GM12878 (cell line): ENCODE measurements around the gene MSMB. TPM values are rescaled to one million over a fixed set of nuclear protein-coding genes. Genes with fewer than 3 reads are reported as not detected.

Experiments used
- ATAC-seq: fragments of 200-7000 bp; cut with Tn5 transposase; 3 replicates; pipeline ENCODE4 v1.9.1; 2020; ENCODE audit warnings: mild to moderate bottlenecking, moderate library complexity
- BruUV-seq: library from RNA; stranded (reverse); fragments of 400-500 nt; replicated peaks from 2 replicates; lab custom pipeline; 2021; lab: Mats Ljungman, UMichigan
- CTCF ChIA-PET: fragments of 300-600 bp; sonication (Branson Sonifier 250); formaldehyde crosslinking; extraction: SDS; loops from one replicate; lab custom pipeline; 2021; ENCODE audit warnings: inconsistent platforms; lab: Yijun Ruan, JAX
- POLR2A ChIA-PET: fragments of 350-600 bp; formaldehyde crosslinking; extraction: SDS; loops from one replicate; lab custom pipeline; 2021; ENCODE audit warnings: inconsistent platforms; lab: Charles Lee
- RAD21 ChIA-PET: fragments of 300-600 bp; sonication (Branson Sonifier 250); formaldehyde crosslinking; loops from one replicate; lab custom pipeline; 2023; ENCODE audit warnings: antibody characterized with exemption; ENCODE audit not compliant: unreplicated experiment; lab: Charles Lee
- SMC1A ChIA-PET: fragments of 300-600 bp; sonication (Branson Sonifier 250); formaldehyde crosslinking; loops from one replicate; lab custom pipeline; 2023; ENCODE audit not compliant: unreplicated experiment, uncharacterized antibody; lab: Charles Lee
- DNase-seq: peaks from one replicate; pipeline ENCODE4 v3.0.0-alpha.2; 2011; ENCODE audit warnings: low read depth, low spot score
- FAIRE-seq: peaks from 3 replicates; lab custom pipeline; 2011; peaks lifted over from hg19 to GRCh38; lab: Jason Lieb, UNC
- H2AFZ ChIP-seq: 2 replicates; pipeline ENCODE4 v1.6.0; 2011; ENCODE audit warnings: low read depth, low read length, control low read depth; ENCODE audit not compliant: control insufficient read depth
- H3K27ac ChIP-seq: 2 replicates; pipeline ENCODE4 v1.5.1; 2011; ENCODE audit warnings: control low read depth; ENCODE audit not compliant: control insufficient read depth, insufficient read depth
- H3K27me3 ChIP-seq, 2 experiments: replicated peaks in 1 of 2; 2 replicates each; pipeline versions ENCODE4 v1.6.0 to v1.6.1; 2011; ENCODE audit warnings: low read length in 1 of 2; ENCODE audit not compliant: control insufficient read depth in 2 of 2, insufficient read depth in 2 of 2
- H3K36me3 ChIP-seq, 2 experiments: 2 replicates each; pipeline ENCODE4 v1.5.1; 2011; ENCODE audit warnings: low read length in 1 of 2; ENCODE audit not compliant: control insufficient read depth in 2 of 2, insufficient read depth in 2 of 2
- H3K4me1 ChIP-seq: 2 replicates; pipeline ENCODE4 v1.6.1; 2011; ENCODE audit warnings: mild to moderate bottlenecking, low read length, moderate library complexity, mixed read lengths; ENCODE audit not compliant: control insufficient read depth, insufficient read depth
- H3K4me2 ChIP-seq: 2 replicates; pipeline ENCODE4 v1.6.0; 2011; ENCODE audit warnings: control low read depth; ENCODE audit not compliant: control insufficient read depth, insufficient read depth
- H3K4me3 ChIP-seq: fragments of 200-600 bp; sonication (generic); 2 replicates; pipeline ENCODE4 v1.5.1; 2016
- H3K79me2 ChIP-seq: 2 replicates; pipeline ENCODE4 v1.6.0; 2011; ENCODE audit warnings: low read length; ENCODE audit not compliant: control insufficient read depth, insufficient read depth
- H3K9ac ChIP-seq: 2 replicates; pipeline ENCODE4 v1.8.0; 2011; ENCODE audit warnings: low read length, control low read depth, mixed read lengths; ENCODE audit not compliant: control insufficient read depth, insufficient read depth
- H3K9me3 ChIP-seq: replicated peaks from 3 replicates; pipeline ENCODE4 v1.5.1; 2011; ENCODE audit warnings: mild to moderate bottlenecking, low read length; ENCODE audit not compliant: control insufficient read depth, insufficient read depth
- H4K20me1 ChIP-seq: 2 replicates; pipeline ENCODE4 v1.6.0; 2011; ENCODE audit not compliant: control insufficient read depth, insufficient read depth
- BCL11A ChIP-seq: IDR thresholded peaks from 2 replicates; pipeline ENCODE4 v1.6.1; 2011; ENCODE audit warnings: low read depth, low read length
- GATAD2B ChIP-seq: fragments of 450-650 bp; conservative IDR thresholded peaks from 2 replicates; pipeline ENCODE4 v1.6.1; 2017; ENCODE audit warnings: low read depth, mild to moderate bottlenecking, moderate library complexity
- HDGF ChIP-seq: fragments of 450-650 bp; IDR thresholded peaks from 2 replicates; pipeline ENCODE4 v1.6.1; 2016; ENCODE audit warnings: antibody characterized with exemption
- RAD51 ChIP-seq: fragments of 450-650 bp; IDR thresholded peaks from 2 replicates; pipeline ENCODE4 v1.6.1; 2016; ENCODE audit warnings: moderate library complexity, mild to moderate bottlenecking, inconsistent platforms
- RBBP5 ChIP-seq: fragments of 200-600 bp; sonication (generic); conservative IDR thresholded peaks from 2 replicates; pipeline ENCODE4 v1.6.1; 2016
- REST ChIP-seq: IDR thresholded peaks from 2 replicates; pipeline ENCODE4 v1.6.1; 2012; ENCODE audit warnings: mild to moderate bottlenecking, low read depth, low read length
- TCF3 ChIP-seq: IDR thresholded peaks from 2 replicates; pipeline ENCODE4 v1.6.1; 2012; ENCODE audit warnings: low read depth, mild to moderate bottlenecking, low read length, borderline replicate concordance; ENCODE audit not compliant: insufficient read depth
- ZNF384 ChIP-seq: IDR thresholded peaks from 2 replicates; pipeline ENCODE4 v1.6.1; 2012; ENCODE audit warnings: low read depth, mild to moderate bottlenecking, low read length, improper control_type of control experiment, borderline replicate concordance
- WGBS: methylation state at CpG from one replicate; pipeline ENCODE4 v1.1.6; 2016; ENCODE audit warnings: low lambda C conversion rate; ENCODE audit not compliant: insufficient replicate concordance, insufficient coverage; ENCODE audit errors: missing lambda C conversion rate; 5-methylcytosine and 5-hydroxymethylcytosine counted together
- in situ Hi-C: fragments of 300-500 bp; cut with MboI; formaldehyde crosslinking; loops from 9 replicates; pipeline ENCODE4 v1.14.3; 2018; ENCODE audit warnings: mixed read lengths
- intact Hi-C: fragments of 100-400 bp; cut with micrococcal nuclease; formaldehyde crosslinking; loops from one replicate; pipeline ENCODE4 v1.14.2; 2022; ENCODE audit not compliant: unreplicated experiment
- polyA plus RNA-seq, 11 experiments: library from polyadenylated mRNA; depleted of rRNA in 4 of 11; unstranded in 6 of 11; stranded (reverse) in 5 of 11; fragments of >200 nt; fragmentation: Nextera tagmentation in 4 of 11; fragmentation: Illumina TruSeq in 1 of 11; extraction: Ambion mirVana in 4 of 11; extraction: Trizol in 1 of 11; gene quantifications; 1 replicate in 1 of 11; 2 replicates in 10 of 11; pipeline versions ENCODE4 v1.2.1 to v1.2.3, GENCODE V29; 2011 to 2016; ENCODE audit warnings: inconsistent platforms in 2 of 11, missing spikeins in 2 of 11, low read depth in 1 of 11
- total RNA-seq, 4 experiments: library from RNA; depleted of rRNA in 3 of 4; stranded (reverse); fragments of >200 nt in 3 of 4; fragmentation: Illumina TruSeq in 1 of 4; extraction: Trizol in 1 of 4; gene quantifications; 2 replicates each; pipeline versions ENCODE4 v1.2.1 to v1.2.3, GENCODE V29; 2013 to 2021
- TF ChIP-seq, protein P1 (sequence below): IDR thresholded peaks from 2 replicates; pipeline ENCODE4 v1.6.1; 2012; ENCODE audit warnings: low read depth, low read length, improper control_type of control experiment
- TF ChIP-seq, protein P2 (sequence below): fragments of 450-650 bp; IDR thresholded peaks from 2 replicates; pipeline ENCODE4 v1.6.1; 2018; ENCODE audit warnings: borderline replicate concordance, mild to moderate bottlenecking; ENCODE audit not compliant: partially characterized antibody

Gene MSMB
- total and polyA plus RNA-seq, 10 of the 15 experiments (the other 5 are each of a cell fraction or from before 2014, with no cell fraction given): not detected

GRCh38 chr10:46069771-46070463, 23.8 kb upstream of the MSMB start (continued):
- TF ChIP-seq REST (no peak), ZNF384 (no peak)

- RAD21 ChIA-PET: no interaction called here
- H3K79me2 ChIP-seq: no peaks in the 10 kb centered on the region
- H3K4me2 ChIP-seq: no peak overlapping the region
- TF ChIP-seq RBBP5 (no peak), TCF3 (no peak), BCL11A (no peak), HDGF (no peak), GATAD2B (no peak), RAD51 (no peak)
- TF ChIP-seq, protein P1, sequence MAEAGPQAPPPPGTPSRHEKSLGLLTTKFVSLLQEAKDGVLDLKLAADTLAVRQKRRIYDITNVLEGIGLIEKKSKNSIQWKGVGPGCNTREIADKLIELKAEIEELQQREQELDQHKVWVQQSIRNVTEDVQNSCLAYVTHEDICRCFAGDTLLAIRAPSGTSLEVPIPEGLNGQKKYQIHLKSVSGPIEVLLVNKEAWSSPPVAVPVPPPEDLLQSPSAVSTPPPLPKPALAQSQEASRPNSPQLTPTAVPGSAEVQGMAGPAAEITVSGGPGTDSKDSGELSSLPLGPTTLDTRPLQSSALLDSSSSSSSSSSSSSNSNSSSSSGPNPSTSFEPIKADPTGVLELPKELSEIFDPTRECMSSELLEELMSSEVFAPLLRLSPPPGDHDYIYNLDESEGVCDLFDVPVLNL: no peak
- TF ChIP-seq, protein P2, sequence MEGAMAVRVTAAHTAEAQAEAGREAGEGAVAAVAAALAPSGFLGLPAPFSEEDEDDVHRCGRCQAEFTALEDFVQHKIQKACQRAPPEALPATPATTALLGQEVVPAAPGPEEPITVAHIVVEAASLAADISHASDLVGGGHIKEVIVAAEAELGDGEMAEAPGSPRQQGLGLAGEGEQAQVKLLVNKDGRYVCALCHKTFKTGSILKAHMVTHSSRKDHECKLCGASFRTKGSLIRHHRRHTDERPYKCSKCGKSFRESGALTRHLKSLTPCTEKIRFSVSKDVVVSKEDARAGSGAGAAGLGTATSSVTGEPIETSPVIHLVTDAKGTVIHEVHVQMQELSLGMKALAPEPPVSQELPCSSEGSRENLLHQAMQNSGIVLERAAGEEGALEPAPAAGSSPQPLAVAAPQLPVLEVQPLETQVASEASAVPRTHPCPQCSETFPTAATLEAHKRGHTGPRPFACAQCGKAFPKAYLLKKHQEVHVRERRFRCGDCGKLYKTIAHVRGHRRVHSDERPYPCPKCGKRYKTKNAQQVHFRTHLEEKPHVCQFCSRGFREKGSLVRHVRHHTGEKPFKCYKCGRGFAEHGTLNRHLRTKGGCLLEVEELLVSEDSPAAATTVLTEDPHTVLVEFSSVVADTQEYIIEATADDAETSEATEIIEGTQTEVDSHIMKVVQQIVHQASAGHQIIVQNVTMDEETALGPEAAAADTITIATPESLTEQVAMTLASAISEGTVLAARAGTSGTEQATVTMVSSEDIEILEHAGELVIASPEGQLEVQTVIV: no peak
- TF ChIP-seq, all 136 proteins: peak for 0
- Histone ChIP-seq H4K20me1 (no peaks in the 10 kb centered on the region), H3K4me1 (no peaks in the 10 kb centered on the region), H3K27me3 (no peaks in the 10 kb centered on the region), H3K27ac (no peak overlapping the region), H3K4me3 (no peak overlapping the region), H2AFZ (no peak overlapping the region), H3K36me3 (no peaks in the 10 kb centered on the region), H3K9me3 (no peaks in the 10 kb centered on the region), H3K9ac (no peak overlapping the region)
- intact Hi-C loops: no loop called here
- ChIA-PET SMC1A (interaction anchor here (0.6 kb wide), 1 partner anchor 633 kb away, joined by 3 read pairs; no protein-coding TSS in a partner anchor), CTCF (no interaction called here), POLR2A (no interaction called here)
- BruUV-seq: no TSS peak
- in situ Hi-C loops: no loop called here
- FAIRE-seq (no peak), ATAC-seq (no peak), DNase-seq (no peak)
- 0% methylated on average over 2 of the region's 2 CpGs for whole genome bisulfite sequencing
Measured at GRCh38 chr10:46068905-46069304, 22.8 kb upstream of the MSMB start.
